Colon (tissue), 2 donors: ENCODE results near the gene BPIFB1.

Experiments
- FAIRE-seq: peaks from 2 replicates; lab custom pipeline; 2012; peaks lifted over from hg19 to GRCh38; lab: Jason Lieb, UNC
- donor health status: control.
- donor health status: control.

BPIFB1 gene

GRCh38 chr20:33298391-33298790 lies 15.4 kb downstream of the BPIFB1 start:
- FAIRE-seq = no peak

- FAIRE-seq = no peak
Observed at GRCh38 chr20:33299111-33299603, 16.1 kb downstream of the BPIFB1 start.

GRCh38 chr20:33301192-33301930 lies 18.3 kb downstream of the BPIFB1 start:
- no peak for FAIRE-seq

GRCh38 chr20:33303595-33303994 lies 20.6 kb downstream of the BPIFB1 start:
- no peak for FAIRE-seq

GRCh38 chr20:33304046-33304445 lies 21.0 kb downstream of the BPIFB1 start:
- FAIRE-seq = no peak

- no peak for FAIRE-seq
Observed at GRCh38 chr20:33305589-33306057, 22.6 kb downstream of the BPIFB1 start.

- FAIRE-seq = no peak
Observed at GRCh38 chr20:33306228-33306627, 23.2 kb downstream of the BPIFB1 start.

GRCh38 chr20:33306807-33307206 lies 23.8 kb downstream of the BPIFB1 start:
- no peak for FAIRE-seq

- FAIRE-seq = no peak
Observed at GRCh38 chr20:33308668-33309067, 25.7 kb downstream of the BPIFB1 start.

- no peak for FAIRE-seq
Observed at GRCh38 chr20:33309631-33310030, 26.6 kb downstream of the BPIFB1 start.

GRCh38 chr20:33310327-33310899 lies 27.4 kb downstream of the BPIFB1 start:
- no peak for FAIRE-seq

- FAIRE-seq = no peak
Observed at GRCh38 chr20:33311011-33311410, 28.0 kb downstream of the BPIFB1 start.

GRCh38 chr20:33311996-33312395 lies 29.0 kb downstream of the BPIFB1 start:
- no peak for FAIRE-seq

GRCh38 chr20:33312583-33312982 lies 29.6 kb downstream of the BPIFB1 start:
- no peak for FAIRE-seq

- no peak for FAIRE-seq
Observed at GRCh38 chr20:33313686-33314314, 30.8 kb downstream of the BPIFB1 start.

- FAIRE-seq = no peak
Observed at GRCh38 chr20:33316343-33316742, 33.3 kb downstream of the BPIFB1 start.

- no peak for FAIRE-seq
Observed at GRCh38 chr20:33316958-33317357, 33.9 kb downstream of the BPIFB1 start.

GRCh38 chr20:33317424-33318095 lies 34.5 kb downstream of the BPIFB1 start:
- no peak for FAIRE-seq

GRCh38 chr20:33318096-33318429 lies 35.0 kb downstream of the BPIFB1 start:
- FAIRE-seq = no peak

- FAIRE-seq = no peak
Observed at GRCh38 chr20:33320006-33320405, 37.0 kb downstream of the BPIFB1 start.

GRCh38 chr20:33322456-33322855 lies 39.4 kb downstream of the BPIFB1 start:
- FAIRE-seq = no peak

- FAIRE-seq = no peak
Observed at GRCh38 chr20:33323236-33323635, 40.2 kb downstream of the BPIFB1 start.

- FAIRE-seq = no peak
Observed at GRCh38 chr20:33325350-33325749, 42.3 kb downstream of the BPIFB1 start.
